Prostate gland (tissue), 2 donors: ENCODE measurements around the gene CEP72.

Source experiments
- POLR2A ChIP-seq: fragments of 450-650 bp; IDR thresholded peaks from one replicate; pipeline ENCODE4 v1.6.1; 2016; ENCODE audit warnings: antibody characterized with exemption, mild to moderate bottlenecking
- POLR2AphosphoS5 ChIP-seq: sonication (generic); formaldehyde crosslinking; IDR thresholded peaks from one replicate; pipeline ENCODE4 v1.6.1; 2017; ENCODE audit warnings: antibody characterized with exemption
- TF ChIP-seq, protein P1 (sequence below), 4 experiments: fragments of 200-600 bp in 2 of 4; fragments of 450-650 bp in 2 of 4; sonication (generic) in 2 of 4; IDR thresholded peaks; 1 replicate in 3 of 4; 2 replicates in 1 of 4; pipeline ENCODE4 v1.5.1; 2016 to 2019; ENCODE audit warnings: antibody characterized with exemption in 4 of 4, mild to moderate bottlenecking in 2 of 4, moderate library complexity in 2 of 4

DNA sequence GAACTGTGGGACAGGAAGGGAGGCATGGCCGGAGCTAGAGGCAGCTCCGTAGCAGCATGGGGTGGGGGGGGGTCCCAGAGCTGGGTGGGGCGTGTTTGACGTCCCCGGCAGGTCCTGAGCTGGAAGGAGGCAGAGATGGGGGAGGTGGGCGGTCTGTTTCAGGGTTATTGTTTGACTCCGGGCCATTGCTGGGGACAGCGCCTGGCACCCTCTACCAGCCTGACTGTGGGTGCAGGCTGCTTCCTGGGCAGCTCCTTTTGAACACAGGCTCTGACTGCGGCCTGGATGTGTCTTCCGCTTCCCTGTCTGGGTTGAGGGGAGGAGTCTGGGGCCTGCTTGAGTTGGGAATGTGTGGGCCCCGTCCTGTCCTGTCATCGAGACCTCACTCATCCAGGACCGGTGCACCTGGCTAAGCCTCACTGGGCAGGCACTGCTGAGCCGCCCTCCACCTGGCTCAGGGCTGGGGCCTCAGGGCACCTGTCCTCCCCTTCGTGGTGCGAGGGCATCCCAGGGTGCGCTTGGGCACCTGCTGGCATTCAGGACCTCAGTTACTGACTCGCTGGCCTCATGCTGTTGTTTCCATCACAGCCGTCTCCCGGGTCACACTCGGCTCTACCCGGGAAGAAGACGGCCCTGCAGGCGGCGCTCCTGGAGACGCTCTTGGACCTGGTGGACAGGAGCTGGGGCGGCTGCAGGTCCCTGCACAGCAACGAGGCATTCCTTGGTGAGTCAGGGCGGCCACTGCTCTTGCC lies 26.5 kb downstream of the CEP72 start:
- TF ChIP-seq, protein P1, sequence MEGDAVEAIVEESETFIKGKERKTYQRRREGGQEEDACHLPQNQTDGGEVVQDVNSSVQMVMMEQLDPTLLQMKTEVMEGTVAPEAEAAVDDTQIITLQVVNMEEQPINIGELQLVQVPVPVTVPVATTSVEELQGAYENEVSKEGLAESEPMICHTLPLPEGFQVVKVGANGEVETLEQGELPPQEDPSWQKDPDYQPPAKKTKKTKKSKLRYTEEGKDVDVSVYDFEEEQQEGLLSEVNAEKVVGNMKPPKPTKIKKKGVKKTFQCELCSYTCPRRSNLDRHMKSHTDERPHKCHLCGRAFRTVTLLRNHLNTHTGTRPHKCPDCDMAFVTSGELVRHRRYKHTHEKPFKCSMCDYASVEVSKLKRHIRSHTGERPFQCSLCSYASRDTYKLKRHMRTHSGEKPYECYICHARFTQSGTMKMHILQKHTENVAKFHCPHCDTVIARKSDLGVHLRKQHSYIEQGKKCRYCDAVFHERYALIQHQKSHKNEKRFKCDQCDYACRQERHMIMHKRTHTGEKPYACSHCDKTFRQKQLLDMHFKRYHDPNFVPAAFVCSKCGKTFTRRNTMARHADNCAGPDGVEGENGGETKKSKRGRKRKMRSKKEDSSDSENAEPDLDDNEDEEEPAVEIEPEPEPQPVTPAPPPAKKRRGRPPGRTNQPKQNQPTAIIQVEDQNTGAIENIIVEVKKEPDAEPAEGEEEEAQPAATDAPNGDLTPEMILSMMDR (IDR thresholded peaks at IDR 0.05) = no peak
- TF ChIP-seq POLR2A (no peak), POLR2AphosphoS5 (no peak)
